Measurements from ENCODE around the gene DDX10.

The DDX10 gene

GRCh38 chr11:108836541-108836940 lies 171.7 kb downstream of the DDX10 start:
- Histone ChIP-seq H3K9me3 (ENCODE audit: control insufficient read depth, insufficient read depth, low read length) (no peaks in the 10 kb centered on the region), H3K79me2 (ENCODE audit: control insufficient read depth, low read length) (no peaks in the 10 kb centered on the region), H3K4me1 (ENCODE audit: control insufficient read depth, low read length) (no peaks in the 10 kb centered on the region), H3F3A (ENCODE audit: control insufficient read depth, insufficient read depth) (no peaks in the 10 kb centered on the region), H3K36me3 (ENCODE audit: control insufficient read depth, low read length) (peaks cover 16% of the 10 kb centered on the region), H3K4me3 (ENCODE audit: low read length) (no peak overlapping the region), H4K20me1 (ENCODE audit: control insufficient read depth, insufficient read depth, low read depth, low read length) (no peaks in the 10 kb centered on the region), H3K4me2 (ENCODE audit: low read length) (no peak overlapping the region), H3K27me3 (ENCODE audit: control insufficient read depth, low read length) (no peaks in the 10 kb centered on the region), H3K27ac (ENCODE audit: low read depth, low read length) (no peak overlapping the region), H3K9me2 (replicated peaks; ENCODE audit: control insufficient read depth, low read length) (no peaks in the 10 kb centered on the region)
- no peak for TF ChIP-seq EZH2phosphoT487 (IDR thresholded peaks at IDR 0.05; ENCODE audit: borderline replicate concordance, low read length)
- TF ChIP-seq, protein P1, sequence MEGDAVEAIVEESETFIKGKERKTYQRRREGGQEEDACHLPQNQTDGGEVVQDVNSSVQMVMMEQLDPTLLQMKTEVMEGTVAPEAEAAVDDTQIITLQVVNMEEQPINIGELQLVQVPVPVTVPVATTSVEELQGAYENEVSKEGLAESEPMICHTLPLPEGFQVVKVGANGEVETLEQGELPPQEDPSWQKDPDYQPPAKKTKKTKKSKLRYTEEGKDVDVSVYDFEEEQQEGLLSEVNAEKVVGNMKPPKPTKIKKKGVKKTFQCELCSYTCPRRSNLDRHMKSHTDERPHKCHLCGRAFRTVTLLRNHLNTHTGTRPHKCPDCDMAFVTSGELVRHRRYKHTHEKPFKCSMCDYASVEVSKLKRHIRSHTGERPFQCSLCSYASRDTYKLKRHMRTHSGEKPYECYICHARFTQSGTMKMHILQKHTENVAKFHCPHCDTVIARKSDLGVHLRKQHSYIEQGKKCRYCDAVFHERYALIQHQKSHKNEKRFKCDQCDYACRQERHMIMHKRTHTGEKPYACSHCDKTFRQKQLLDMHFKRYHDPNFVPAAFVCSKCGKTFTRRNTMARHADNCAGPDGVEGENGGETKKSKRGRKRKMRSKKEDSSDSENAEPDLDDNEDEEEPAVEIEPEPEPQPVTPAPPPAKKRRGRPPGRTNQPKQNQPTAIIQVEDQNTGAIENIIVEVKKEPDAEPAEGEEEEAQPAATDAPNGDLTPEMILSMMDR (IDR thresholded peaks at IDR 0.05; ENCODE audit: low read depth, low read length, poor library complexity, severe bottlenecking) = no peak

- H3K9me2 ChIP-seq (replicated peaks; ENCODE audit: control insufficient read depth, low read length) = no peaks in the 10 kb centered on the region
- H3K27me3 ChIP-seq (ENCODE audit: control insufficient read depth, low read length) = no peaks in the 10 kb centered on the region
- H3K79me2 ChIP-seq (ENCODE audit: control insufficient read depth, low read length) = no peaks in the 10 kb centered on the region
- no peak overlapping the region for H3K27ac ChIP-seq (ENCODE audit: low read depth, low read length)
- TF ChIP-seq EZH2phosphoT487 (IDR thresholded peaks at IDR 0.05; ENCODE audit: borderline replicate concordance, low read length) = no peak
- TF ChIP-seq, protein P1 (IDR thresholded peaks at IDR 0.05; ENCODE audit: low read depth, low read length, poor library complexity, severe bottlenecking) = no peak
- H3K4me2 ChIP-seq (ENCODE audit: low read length) = no peak overlapping the region
- peaks cover 21% of the 10 kb centered on the region for H3K36me3 ChIP-seq (ENCODE audit: control insufficient read depth, low read length)
- no peaks in the 10 kb centered on the region for H3K4me1 ChIP-seq (ENCODE audit: control insufficient read depth, low read length)
- H3K4me3 ChIP-seq (ENCODE audit: low read length) = no peak overlapping the region
- no peaks in the 10 kb centered on the region for H3F3A ChIP-seq (ENCODE audit: control insufficient read depth, insufficient read depth)
- H4K20me1 ChIP-seq (ENCODE audit: control insufficient read depth, insufficient read depth, low read depth, low read length) = no peaks in the 10 kb centered on the region
- H3K9me3 ChIP-seq (ENCODE audit: control insufficient read depth, insufficient read depth, low read length) = no peaks in the 10 kb centered on the region
Measured at GRCh38 chr11:108838102-108838791, 173.4 kb downstream of the DDX10 start.

- Histone ChIP-seq H3K4me2 (ENCODE audit: low read length) (no peak overlapping the region), H3K9me3 (ENCODE audit: control insufficient read depth, insufficient read depth, low read length) (no peaks in the 10 kb centered on the region), H3F3A (ENCODE audit: control insufficient read depth, insufficient read depth) (no peaks in the 10 kb centered on the region), H3K9me2 (replicated peaks; ENCODE audit: control insufficient read depth, low read length) (no peaks in the 10 kb centered on the region), H3K27me3 (ENCODE audit: control insufficient read depth, low read length) (no peaks in the 10 kb centered on the region), H3K4me3 (ENCODE audit: low read length) (no peak overlapping the region), H3K79me2 (ENCODE audit: control insufficient read depth, low read length) (no peaks in the 10 kb centered on the region), H3K4me1 (ENCODE audit: control insufficient read depth, low read length) (no peaks in the 10 kb centered on the region), H3K27ac (ENCODE audit: low read depth, low read length) (no peak overlapping the region), H4K20me1 (ENCODE audit: control insufficient read depth, insufficient read depth, low read depth, low read length) (no peaks in the 10 kb centered on the region), H3K36me3 (ENCODE audit: control insufficient read depth, low read length) (peaks cover 21% of the 10 kb centered on the region)
- no peak for TF ChIP-seq EZH2phosphoT487 (IDR thresholded peaks at IDR 0.05; ENCODE audit: borderline replicate concordance, low read length)
- TF ChIP-seq, protein P1 (IDR thresholded peaks at IDR 0.05; ENCODE audit: low read depth, low read length, poor library complexity, severe bottlenecking) = no peak
Measured at GRCh38 chr11:108838792-108839105, 173.9 kb downstream of the DDX10 start.

All from DOHH2 (cell line).